Mucosa of rectum (tissue), 2 donors: ENCODE measurements around the gene PPM1N.
A peak's percentile ranks its signal among the peaks of the same experiment; 100 is the strongest.

Source experiments
- H3K27ac ChIP-seq, 2 donors: one replicate each; pipeline ENCODE4 v1.7.0; 2013; ENCODE audit warnings: inconsistent platforms in 2 of 2, low read depth in 2 of 2, low read length in 2 of 2
- H3K27me3 ChIP-seq, 2 donors: one replicate each; pipeline ENCODE4 v1.7.0; 2013; ENCODE audit warnings: low read length in 2 of 2; ENCODE audit not compliant: control insufficient read depth in 2 of 2, insufficient read depth in 2 of 2
- H3K36me3 ChIP-seq, 2 donors: one replicate each; pipeline ENCODE4 v1.7.0; 2013; ENCODE audit warnings: low read length in 2 of 2; ENCODE audit not compliant: control insufficient read depth in 2 of 2, insufficient read depth in 2 of 2
- H3K4me1 ChIP-seq, 2 donors: one replicate each; pipeline ENCODE4 v1.7.0; 2013; ENCODE audit warnings: low read length in 2 of 2, mild to moderate bottlenecking in 1 of 2; ENCODE audit not compliant: control insufficient read depth in 2 of 2, insufficient read depth in 2 of 2
- H3K4me3 ChIP-seq, 2 donors: one replicate each; pipeline ENCODE4 v1.7.0; 2013; ENCODE audit warnings: low read length in 2 of 2
- H3K9ac ChIP-seq, 2 donors: one replicate each; pipeline ENCODE4 v1.7.0; 2013; ENCODE audit warnings: low read length in 2 of 2, low read depth in 1 of 2, mild to moderate bottlenecking in 1 of 2
- H3K9me3 ChIP-seq, 2 donors: one replicate each; pipeline ENCODE4 v1.7.0; 2013; ENCODE audit warnings: low read length in 2 of 2; ENCODE audit not compliant: control insufficient read depth in 2 of 2
- donor health status: healthy.
- donor health status: Normal muscosa, but diverticular disease.

The PPM1N gene

GRCh38 chr19:45489216-45489855, 8.9 kb upstream of the PPM1N start:
- no peaks in the 10 kb centered on the region for H3K36me3 ChIP-seq
- no peaks in the 10 kb centered on the region for H3K27me3 ChIP-seq
- H3K9me3 ChIP-seq: no peaks in the 10 kb centered on the region
- no peak overlapping the region for H3K4me3 ChIP-seq
- peaks cover 7% of the 10 kb centered on the region in 2 donors for H3K4me1 ChIP-seq
- H3K27ac ChIP-seq: no peak overlapping the region
- H3K9ac ChIP-seq: no peak overlapping the region

DNA sequence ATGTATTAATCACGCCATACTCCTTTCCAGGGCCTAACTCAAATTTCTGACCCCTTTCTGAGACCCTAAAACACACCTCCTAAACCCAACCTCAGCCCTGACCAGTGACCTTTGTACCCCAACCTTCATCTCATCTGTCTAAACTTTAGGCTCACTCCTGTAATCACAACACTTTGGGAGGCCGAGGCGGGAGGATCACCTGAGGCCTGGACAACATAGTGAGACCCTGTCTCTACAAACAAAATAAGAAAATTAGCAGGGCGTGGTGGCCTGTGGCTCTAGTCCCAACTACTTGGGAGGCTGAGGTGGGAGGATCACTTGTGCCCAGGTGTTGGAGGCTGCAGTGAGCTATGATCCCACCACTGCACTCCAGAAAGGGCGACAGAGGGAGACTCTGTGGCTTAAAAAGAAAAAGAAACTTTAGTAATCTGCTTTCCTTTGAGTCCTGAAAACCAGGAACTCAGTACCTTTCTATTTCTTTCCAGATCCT, 6.1 kb upstream of the PPM1N start:
- Histone ChIP-seq H3K9ac (no peak overlapping the region), H3K4me3 (peak overlapping the region in 1 of 2 donors; percentile 71), H3K27ac (no peak overlapping the region), H3K36me3 (no peaks in the 10 kb centered on the region), H3K27me3 (peaks cover 7 to 8% of the 10 kb centered on the region in 2 donors), H3K4me1 (peaks cover 12 to 15% of the 10 kb centered on the region in 2 donors), H3K9me3 (no peaks in the 10 kb centered on the region)

DNA sequence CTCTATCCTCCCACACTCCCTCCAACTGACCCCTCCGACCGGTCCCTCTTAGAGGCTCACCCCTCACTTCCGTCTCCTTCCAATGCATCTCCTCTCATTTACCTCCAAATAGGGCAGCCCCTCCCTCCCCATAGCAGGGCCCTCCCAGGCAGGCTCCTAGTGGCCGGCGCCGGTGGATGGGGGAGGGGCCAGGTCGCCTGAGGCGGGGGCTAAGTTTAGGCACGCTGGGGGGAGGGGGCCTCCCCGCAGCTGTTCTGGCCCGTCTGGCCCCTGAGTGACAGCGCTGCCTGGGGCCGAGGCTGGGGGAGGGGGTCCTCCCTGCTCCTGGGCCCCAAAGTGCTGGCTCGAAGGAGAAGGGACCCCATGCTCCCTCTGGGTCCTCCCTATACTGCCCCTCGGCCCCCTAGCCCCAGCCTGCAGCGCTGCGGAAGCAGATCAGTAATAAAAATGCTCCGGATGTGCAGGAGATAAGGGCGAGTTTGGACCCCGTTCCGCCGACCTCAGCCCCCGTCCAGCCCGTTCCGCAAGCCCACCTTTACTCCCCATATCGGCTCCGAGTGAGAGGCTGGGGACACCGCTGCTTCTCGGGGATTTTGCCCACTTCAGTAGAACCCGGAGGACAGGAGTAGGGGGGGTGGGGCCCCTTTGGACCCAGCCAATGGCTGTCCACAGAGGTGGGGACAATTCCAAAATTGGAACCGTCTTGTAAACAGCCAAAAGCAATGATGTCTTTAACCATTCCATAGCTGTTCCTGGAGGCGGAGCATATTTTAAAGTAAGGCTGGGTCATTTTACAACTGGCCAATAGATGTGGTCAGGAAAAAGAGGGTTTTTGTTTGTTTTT, 5.4 kb upstream of the PPM1N start:
- H3K4me1 ChIP-seq: peaks cover 18 to 19% of the 10 kb centered on the region in 2 donors
- peak overlapping the region; percentile 47 to 68 for H3K9ac ChIP-seq
- H3K9me3 ChIP-seq: no peaks in the 10 kb centered on the region
- H3K27me3 ChIP-seq: peaks cover 7 to 8% of the 10 kb centered on the region in 2 donors
- no peaks in the 10 kb centered on the region for H3K36me3 ChIP-seq
- peak overlapping the region; percentile 66 to 71 for H3K4me3 ChIP-seq
- peak overlapping the region; percentile 46 to 56 for H3K27ac ChIP-seq

DNA sequence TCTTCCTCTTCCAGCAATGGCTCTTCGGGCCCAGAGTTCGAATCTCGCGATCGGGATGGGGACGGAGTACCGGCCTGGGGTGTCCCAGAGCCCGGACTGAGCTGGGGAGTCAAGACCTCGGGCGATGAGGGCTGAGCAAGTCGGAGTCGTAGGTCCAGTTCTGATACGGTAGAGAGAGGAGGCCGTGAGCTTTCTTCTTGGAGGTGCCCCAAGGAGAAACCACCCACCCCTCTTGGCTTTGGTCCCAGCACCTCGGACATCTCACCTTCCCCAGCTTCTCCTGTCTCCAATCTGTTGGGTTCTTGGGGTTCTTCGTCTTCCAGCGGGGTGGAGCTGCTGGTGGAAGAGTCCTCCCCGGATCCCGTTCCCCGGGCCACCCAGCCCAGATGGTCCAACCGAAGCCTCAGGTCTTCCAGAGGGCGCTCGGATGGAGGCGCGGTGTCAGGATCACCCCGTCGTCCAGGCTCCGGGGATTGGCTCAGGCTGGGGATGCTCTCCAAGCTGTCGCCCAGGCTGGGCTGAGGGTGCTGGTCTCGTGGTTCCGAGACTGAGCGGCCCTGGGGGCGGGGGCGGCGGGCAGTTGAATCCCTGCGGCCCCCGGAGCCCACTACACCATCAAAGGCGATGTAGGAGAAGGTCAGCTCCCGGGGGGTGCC, 3.9 kb upstream of the PPM1N start:
- Histone ChIP-seq H3K9me3 (no peaks in the 10 kb centered on the region), H3K27ac (no peak overlapping the region), H3K36me3 (no peaks in the 10 kb centered on the region), H3K27me3 (peaks cover 7 to 8% of the 10 kb centered on the region in 2 donors), H3K4me1 (peaks cover 32 to 33% of the 10 kb centered on the region in 2 donors), H3K9ac (no peak overlapping the region), H3K4me3 (no peak overlapping the region)

DNA sequence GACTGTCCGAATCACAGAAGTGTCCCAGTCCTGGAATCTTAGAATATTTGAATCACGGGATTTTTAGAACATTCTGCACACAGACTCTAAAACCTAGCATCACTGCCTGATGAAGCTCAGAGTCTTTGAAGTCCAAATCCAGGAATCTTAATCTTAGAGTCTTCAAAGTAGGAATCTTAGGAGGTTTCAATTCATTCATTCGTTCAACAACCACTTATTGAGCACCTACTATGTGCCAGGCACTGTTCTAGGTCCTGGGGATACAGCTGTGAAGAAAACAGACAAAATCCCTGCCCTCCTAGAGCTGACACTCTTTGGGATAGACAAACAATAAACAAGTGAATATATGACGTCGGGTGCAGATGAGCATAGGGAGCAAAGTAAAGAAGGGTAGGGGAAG, 3.1 kb upstream of the PPM1N start:
- no peak overlapping the region for H3K27ac ChIP-seq
- no peak overlapping the region for H3K9ac ChIP-seq
- peaks cover 7 to 8% of the 10 kb centered on the region in 2 donors for H3K27me3 ChIP-seq
- H3K36me3 ChIP-seq: no peaks in the 10 kb centered on the region
- H3K4me3 ChIP-seq: no peak overlapping the region
- H3K9me3 ChIP-seq: no peaks in the 10 kb centered on the region
- peaks cover 32 to 33% of the 10 kb centered on the region in 2 donors for H3K4me1 ChIP-seq

GRCh38 chr19:45496349-45496953, 1.8 kb upstream of the PPM1N start:
- Histone ChIP-seq H3K27me3 (peaks cover 7 to 8% of the 10 kb centered on the region in 2 donors), H3K4me3 (peak overlapping the region; percentile 67 to 70), H3K36me3 (no peaks in the 10 kb centered on the region), H3K27ac (peak overlapping the region in 1 of 2 donors; percentile 16), H3K4me1 (peaks cover 32 to 33% of the 10 kb centered on the region in 2 donors), H3K9ac (peak overlapping the region in 1 of 2 donors; percentile 71), H3K9me3 (no peaks in the 10 kb centered on the region)

GRCh38 chr19:45497791-45498190, 452 bp upstream of the PPM1N start:
- no peak overlapping the region for H3K9ac ChIP-seq
- H3K27me3 ChIP-seq: peaks cover 7 to 8% of the 10 kb centered on the region in 2 donors
- no peak overlapping the region for H3K27ac ChIP-seq
- no peak overlapping the region for H3K4me3 ChIP-seq
- H3K36me3 ChIP-seq: no peaks in the 10 kb centered on the region
- H3K4me1 ChIP-seq: peaks cover 30% of the 10 kb centered on the region in 2 donors
- no peaks in the 10 kb centered on the region for H3K9me3 ChIP-seq

DNA sequence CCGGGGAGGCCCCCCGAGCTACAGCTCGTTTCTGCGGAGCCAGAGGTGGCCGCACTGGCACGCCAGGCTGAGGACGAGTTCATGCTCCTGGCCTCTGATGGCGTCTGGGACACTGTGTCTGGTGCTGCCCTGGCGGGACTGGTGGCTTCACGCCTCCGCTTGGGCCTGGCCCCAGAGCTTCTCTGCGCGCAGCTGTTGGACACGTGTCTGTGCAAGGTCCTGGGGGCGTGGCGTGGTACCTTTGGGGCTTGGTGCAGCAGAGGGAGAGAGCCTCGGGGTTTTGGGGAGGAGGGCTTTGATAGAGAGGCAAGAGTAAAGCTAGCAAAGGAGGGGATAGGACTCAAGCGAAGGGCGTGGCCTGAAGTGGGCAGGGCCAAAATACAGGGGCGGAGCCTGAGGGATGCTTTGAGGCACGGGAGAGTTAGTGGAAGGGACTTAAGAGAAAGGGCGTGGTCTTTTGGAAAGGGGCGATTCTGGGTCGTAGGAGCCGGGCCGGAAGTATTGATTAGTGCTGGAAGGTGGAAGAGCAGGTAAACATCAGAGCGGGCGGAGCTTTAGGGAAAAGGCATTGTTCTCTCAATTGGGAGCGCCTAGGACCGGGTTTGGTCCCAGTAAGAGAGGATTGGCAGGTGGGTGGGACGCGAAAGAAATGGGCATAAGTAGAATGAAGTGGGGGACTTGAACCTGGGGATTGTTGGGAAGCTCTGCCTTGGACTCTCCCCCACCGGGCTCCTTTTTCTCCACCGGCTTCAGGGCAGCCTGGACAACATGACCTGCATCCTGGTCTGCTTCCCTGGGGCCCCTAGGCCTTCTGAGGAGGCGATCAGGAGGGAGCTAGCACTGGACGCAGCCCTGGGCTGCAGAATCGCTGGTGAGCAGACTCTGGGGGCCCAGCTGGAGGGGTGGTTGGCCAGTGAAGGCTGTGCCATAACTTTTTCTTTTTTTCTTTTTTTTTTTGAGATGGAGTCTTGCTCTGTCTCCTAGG, 1.2 kb downstream of the PPM1N start:
- Histone ChIP-seq H3K9me3 (no peaks in the 10 kb centered on the region), H3K4me3 (no peak overlapping the region), H3K4me1 (peaks cover 27 to 30% of the 10 kb centered on the region in 2 donors), H3K9ac (no peak overlapping the region), H3K27me3 (peaks cover 7 to 8% of the 10 kb centered on the region in 2 donors), H3K36me3 (no peaks in the 10 kb centered on the region), H3K27ac (no peak overlapping the region)
